Measurements from ENCODE around the gene TAC4. TPM values are rescaled to one million over a fixed set of nuclear protein-coding genes. Genes with fewer than 3 reads are reported as not detected.

TAC4 gene
- polyA plus RNA-seq, 2 of the 4 experiments (the other 2 are of a cell fraction), result not detected

GRCh38 chr17:49814781-49815529 is 32.9 kb downstream of the TAC4 start:
- WGBS (ENCODE audit: missing lambda C conversion rate), result 95% methylated on average over 4 of the region's 4 CpGs
- ATAC-seq, result no peak
- FAIRE-seq, result peak; percentile 51
- H3K4me2 ChIP-seq, result no peak overlapping the region
- H3K9me3 ChIP-seq, result no peaks in the 10 kb centered on the region
- ChIA-PET CTCF (interaction anchor here (1.1 to 5.4 kb wide), 6 partner anchors 11 to 257 kb away, joined by 3 to 29 read pairs (median 3); no protein-coding TSS in a partner anchor), POLR2A (no interaction called here)
- H3K27ac ChIP-seq, result no peak overlapping the region
- no peaks in the 10 kb centered on the region for H3K4me1 ChIP-seq
- DNase-seq (ENCODE audit: low read depth in 1 of 2, low spot score in 1 of 2), result no peak
- no peak for TF ChIP-seq ZC3H11A (IDR thresholded peaks at IDR 0.05)
- no peak for TF ChIP-seq JUNB (IDR thresholded peaks at IDR 0.05)
- no peak for TF ChIP-seq MYC (IDR thresholded peaks at IDR 0.05; ENCODE audit: borderline replicate concordance, low read length)
- TF ChIP-seq EP300 (IDR thresholded peaks at IDR 0.05), result no peak
- no peak for TF ChIP-seq JUN (IDR thresholded peaks at IDR 0.05)
- no peak overlapping the region for H3K4me3 ChIP-seq

DNA sequence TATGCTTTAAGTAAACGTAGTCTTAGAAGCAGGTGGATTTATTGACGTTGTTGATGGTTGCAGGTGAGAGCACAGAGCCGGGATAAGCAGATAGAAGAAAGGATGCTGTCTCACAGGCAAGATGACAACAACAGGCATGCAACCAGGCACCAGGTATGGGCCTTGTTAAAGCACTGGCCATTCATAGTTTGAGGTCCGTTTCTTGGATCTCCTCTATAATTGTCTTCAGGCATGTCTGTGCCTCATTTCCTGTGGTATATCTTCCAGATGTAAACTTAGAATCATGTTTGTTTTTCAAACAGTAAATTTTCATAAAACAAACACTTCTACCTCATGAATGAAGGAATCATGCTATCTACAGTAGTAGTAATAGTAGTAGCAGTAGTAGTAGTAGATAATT is 38.8 kb downstream of the TAC4 start:
- Histone ChIP-seq H3K27ac (no peak overlapping the region), H3K4me1 (no peaks in the 10 kb centered on the region), H3K9me3 (no peaks in the 10 kb centered on the region), H3K4me3 (no peak overlapping the region), H3K4me2 (no peak overlapping the region)
- no peak for TF ChIP-seq CBX8 (IDR thresholded peaks at IDR 0.05)
- TF ChIP-seq NR3C1 (IDR thresholded peaks at IDR 0.05), result no peak
- no peak for TF ChIP-seq HDAC2 (IDR thresholded peaks at IDR 0.05)
- no peak for TF ChIP-seq POLR2AphosphoS2 (conservative IDR thresholded peaks at IDR 0.05; ENCODE audit: low read length)
- no peak for TF ChIP-seq PHF8 (IDR thresholded peaks at IDR 0.05; ENCODE audit: borderline replicate concordance, low read depth)
- no peak for TF ChIP-seq JUN (IDR thresholded peaks at IDR 0.05)
- TF ChIP-seq CEBPB (IDR thresholded peaks at IDR 0.05), result no peak
- ATAC-seq (no peak), FAIRE-seq (no peak), DNase-seq (ENCODE audit: low read depth in 1 of 2, low spot score in 1 of 2) (no peak)
- POLR2A ChIA-PET, result no interaction called here
- WGBS (ENCODE audit: missing lambda C conversion rate), result 81% methylated on average over 4 of the region's 4 CpGs
- CTCF ChIA-PET, result interaction anchor here (1.0 to 1.5 kb wide), 4 partner anchors 11 to 189 kb away, joined by 3 to 5 read pairs (median 3); no protein-coding TSS in a partner anchor

DNA sequence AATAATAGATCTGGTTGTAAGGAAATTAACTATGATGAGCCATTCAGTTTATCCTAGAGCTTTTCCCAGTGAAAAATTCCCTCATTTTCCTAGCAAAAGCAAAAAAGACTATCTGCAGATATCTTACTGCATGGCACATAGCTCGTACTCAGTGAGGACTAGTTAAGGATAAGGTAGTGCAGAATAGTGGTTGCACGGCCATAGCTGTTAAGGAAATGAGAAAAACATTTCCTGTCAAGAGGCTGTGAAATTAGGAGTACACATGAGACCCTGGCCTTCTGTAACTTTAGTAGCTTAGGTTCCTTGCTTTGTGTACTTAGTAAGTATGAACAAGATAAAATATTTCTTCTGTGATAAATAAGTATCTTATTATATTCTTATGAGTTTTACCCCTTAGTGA is 49.1 kb downstream of the TAC4 start:
- Histone ChIP-seq H3K4me1 (no peaks in the 10 kb centered on the region), H3K27ac (no peak overlapping the region), H3K4me2 (no peak overlapping the region), H3K9me3 (no peaks in the 10 kb centered on the region), H3K4me3 (no peak overlapping the region)
- ATAC-seq, result no peak
- no peak for TF ChIP-seq NFE2L2 (conservative IDR thresholded peaks at IDR 0.05; ENCODE audit: low read length)
- no peak for TF ChIP-seq ZNF302 (CRISPR knock-in tag; IDR thresholded peaks at IDR 0.05)
- TF ChIP-seq EHF (CRISPR knock-in tag; IDR thresholded peaks at IDR 0.05), result no peak
- no peak for TF ChIP-seq TP53 (CRISPR knock-in tag; IDR thresholded peaks at IDR 0.05)
- TF ChIP-seq ZFP36 (IDR thresholded peaks at IDR 0.05; ENCODE audit: borderline replicate concordance, partially characterized antibody), result no peak
- TF ChIP-seq HOXA7 (CRISPR knock-in tag; IDR thresholded peaks at IDR 0.05), result no peak
- no peak for DNase-seq (ENCODE audit: low read depth in 1 of 2, low spot score in 1 of 2)
- ChIA-PET CTCF (interaction anchor here (0.7 to 2.3 kb wide), 4 partner anchors 10 to 243 kb away, joined by 3 to 10 read pairs (median 7); no protein-coding TSS in a partner anchor), POLR2A (interaction anchor here (0.8 to 1.8 kb wide), 2 partner anchors 8 to 10 kb away, joined by 3 to 10 read pairs; partner anchors contain the start of gene KAT7)
- WGBS (ENCODE audit: missing lambda C conversion rate), result 88% methylated on average over 2 of the region's 2 CpGs
- no peak for FAIRE-seq

DNA sequence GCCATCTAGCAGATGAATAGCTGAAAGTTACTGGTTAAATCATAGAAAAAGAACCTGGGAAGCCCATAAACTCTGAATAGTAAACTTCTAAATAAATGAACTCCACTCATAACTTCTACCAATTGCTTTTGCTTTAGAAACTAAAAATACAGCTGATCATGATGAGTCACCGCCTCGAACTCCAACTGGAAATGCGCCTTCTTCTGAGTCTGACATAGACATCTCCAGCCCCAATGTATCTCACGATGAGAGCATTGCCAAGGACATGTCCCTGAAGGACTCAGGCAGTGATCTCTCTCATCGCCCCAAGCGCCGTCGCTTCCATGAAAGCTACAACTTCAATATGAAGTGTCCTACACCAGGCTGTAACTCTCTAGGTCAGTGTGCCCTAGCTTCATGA is 49.7 kb downstream of the TAC4 start:
- ChIA-PET CTCF (interaction anchor here (0.6 to 2.3 kb wide), 9 partner anchors 11 to 242 kb away, joined by 3 to 10 read pairs (median 3); no protein-coding TSS in a partner anchor), POLR2A (interaction anchor here (0.8 to 1.8 kb wide), 2 partner anchors 9 kb away, joined by 3 to 10 read pairs; partner anchors contain the start of gene KAT7)
- WGBS (ENCODE audit: missing lambda C conversion rate), result 92% methylated on average over 8 of the region's 8 CpGs
- FAIRE-seq, result no peak
- Histone ChIP-seq H3K4me3 (no peak overlapping the region), H3K27ac (no peak overlapping the region), H3K9me3 (no peaks in the 10 kb centered on the region), H3K4me2 (no peak overlapping the region), H3K4me1 (no peaks in the 10 kb centered on the region)
- TF ChIP-seq PBX3 (IDR thresholded peaks at IDR 0.05) (no peak), MAX (IDR thresholded peaks at IDR 0.05) (no peak), FOSL2 (IDR thresholded peaks at IDR 0.05) (no peak), FOSL2 (CRISPR knock-in tag; IDR thresholded peaks at IDR 0.05) (peak; percentile 60), HOXB13 (CRISPR knock-in tag; IDR thresholded peaks at IDR 0.05; ENCODE audit: low read depth) (no peak)
- no peak for DNase-seq (ENCODE audit: low read depth in 1 of 2, low spot score in 1 of 2)
- no peak for ATAC-seq
